Astrocyte (in vitro differentiated cells and primary cell): ENCODE data around the gene DNAJB6.

Experiments
- CTCF ChIP-seq: IDR thresholded peaks from 2 replicates; pipeline ENCODE4 v1.5.1; 2011; ENCODE audit warnings: low read depth, mild to moderate bottlenecking, inconsistent platforms, low read length, moderate library complexity; ENCODE audit not compliant: insufficient read depth
- EZH2 ChIP-seq: IDR thresholded peaks from 2 replicates; pipeline ENCODE4 v1.6.1; 2012; ENCODE audit warnings: mild to moderate bottlenecking, low read length, inconsistent platforms; ENCODE audit not compliant: insufficient read depth

- TF ChIP-seq EZH2, result no peak
- no peak for TF ChIP-seq CTCF
Observed at GRCh38 chr7:157404845-157405481, 68.2 kb downstream of the DNAJB6 start.
